GM18507 (cell line): ENCODE measurements around the gene COLEC11.
"Not testable (repeated sequence)": the region's sequence is repeated elsewhere in the genome, so short reads cannot be mapped to it uniquely, and the experiment has no call there.

ENCODE experiments used
- DNase-seq: peaks from one replicate; pipeline ENCODE4 v3.0.0; 2011; ENCODE audit warnings: low read depth; ENCODE audit not compliant: insufficient read length; ENCODE audit errors: extremely low spot score
- FAIRE-seq: peaks from 2 replicates; lab custom pipeline; 2011; peaks lifted over from hg19 to GRCh38; lab: Jason Lieb, UNC

The COLEC11 gene

GRCh38 chr2:3633982-3634595, 39.2 kb downstream of the COLEC11 start:
- DNase-seq (no peak), FAIRE-seq (no peak)

DNA sequence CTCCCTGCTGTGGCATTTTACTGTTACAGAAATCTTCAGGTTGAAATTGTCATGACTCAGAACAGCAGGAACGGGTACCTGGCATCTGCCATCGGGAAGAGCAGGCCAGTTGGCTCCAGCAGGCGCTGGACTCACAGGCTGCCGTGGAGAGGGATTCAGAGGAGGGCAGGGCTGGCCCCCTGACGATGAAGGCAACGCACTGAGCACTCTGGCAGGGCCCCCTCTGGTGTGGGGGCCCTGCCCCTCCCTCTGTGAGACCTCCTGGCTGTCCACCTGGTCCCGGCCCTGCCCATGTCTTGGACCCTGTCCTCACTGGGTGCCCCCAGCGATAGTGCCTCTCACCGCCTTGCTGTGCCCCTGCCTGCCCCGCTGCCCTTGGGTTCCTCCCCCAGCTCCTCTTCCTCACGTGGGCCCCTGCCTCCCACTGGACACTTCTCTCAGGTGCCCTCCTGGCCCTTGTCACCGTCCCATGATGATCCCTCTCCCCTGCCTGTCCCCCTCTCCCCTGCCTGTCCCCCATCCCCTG, 39.7 kb downstream of the COLEC11 start:
- no peak for FAIRE-seq
- DNase-seq, result no peak

GRCh38 chr2:3635171-3635974, 40.5 kb downstream of the COLEC11 start:
- DNase-seq, result no peak

GRCh38 chr2:3635975-3636327, 41.0 kb downstream of the COLEC11 start:
- FAIRE-seq, DNase-seq: not testable (repeated sequence)

More at GRCh38 chr2:3635171-3635974, 40.5 kb downstream of the COLEC11 start:
- no peak for FAIRE-seq

DNA sequence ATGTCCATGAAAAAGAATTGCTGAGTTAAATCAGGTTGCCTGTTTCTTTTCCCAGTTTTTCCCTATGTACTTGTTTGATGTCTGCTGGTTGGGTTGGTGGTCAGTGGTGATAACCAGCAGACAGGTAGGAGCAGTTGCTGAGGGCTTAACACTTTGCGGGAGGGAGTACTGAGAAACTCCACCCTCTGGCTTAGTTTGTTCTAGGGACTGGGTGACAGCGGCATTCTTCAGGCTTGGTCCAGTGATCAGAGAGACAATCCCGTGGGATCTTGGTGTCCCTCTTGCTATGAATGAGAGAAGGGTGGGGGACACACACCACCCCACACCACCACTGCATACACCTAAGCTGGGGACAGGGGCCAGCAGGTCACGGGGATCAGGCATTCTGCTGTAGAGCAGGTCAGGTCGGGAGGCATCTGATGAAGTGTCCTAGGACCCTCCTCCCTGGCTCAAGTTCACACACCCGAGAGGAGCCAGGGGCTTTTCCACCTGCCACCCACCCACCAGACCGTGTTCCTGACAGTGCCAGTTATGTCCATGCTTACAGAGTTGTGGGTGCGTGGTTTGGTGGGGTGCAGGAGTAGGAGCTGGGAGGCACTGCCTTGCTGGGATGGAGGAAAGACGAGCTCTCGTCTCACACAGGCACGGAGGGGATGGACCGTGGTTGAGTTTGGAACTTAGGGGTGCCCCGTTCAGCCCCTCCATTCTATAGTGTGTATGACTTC, 41.8 kb downstream of the COLEC11 start:
- no peak for DNase-seq
- no peak for FAIRE-seq

DNA sequence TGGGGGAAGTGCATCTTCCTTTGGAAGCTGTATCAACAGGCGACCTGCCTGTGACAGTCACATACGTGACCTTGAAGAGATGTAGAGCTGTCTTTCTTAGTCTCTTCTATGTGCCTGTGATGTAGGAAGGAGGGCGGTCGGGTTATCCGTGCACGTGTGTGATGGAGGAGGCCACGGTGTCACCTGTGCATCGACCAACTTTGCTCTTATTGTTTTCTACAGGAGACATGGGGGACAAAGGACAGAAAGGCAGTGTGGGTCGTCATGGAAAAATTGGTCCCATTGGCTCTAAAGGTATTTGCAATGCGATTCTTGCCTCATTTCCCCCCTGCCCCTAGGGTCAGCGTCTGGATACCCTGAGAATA, 42.4 kb downstream of the COLEC11 start:
- no peak for DNase-seq
- FAIRE-seq, result no peak

DNA sequence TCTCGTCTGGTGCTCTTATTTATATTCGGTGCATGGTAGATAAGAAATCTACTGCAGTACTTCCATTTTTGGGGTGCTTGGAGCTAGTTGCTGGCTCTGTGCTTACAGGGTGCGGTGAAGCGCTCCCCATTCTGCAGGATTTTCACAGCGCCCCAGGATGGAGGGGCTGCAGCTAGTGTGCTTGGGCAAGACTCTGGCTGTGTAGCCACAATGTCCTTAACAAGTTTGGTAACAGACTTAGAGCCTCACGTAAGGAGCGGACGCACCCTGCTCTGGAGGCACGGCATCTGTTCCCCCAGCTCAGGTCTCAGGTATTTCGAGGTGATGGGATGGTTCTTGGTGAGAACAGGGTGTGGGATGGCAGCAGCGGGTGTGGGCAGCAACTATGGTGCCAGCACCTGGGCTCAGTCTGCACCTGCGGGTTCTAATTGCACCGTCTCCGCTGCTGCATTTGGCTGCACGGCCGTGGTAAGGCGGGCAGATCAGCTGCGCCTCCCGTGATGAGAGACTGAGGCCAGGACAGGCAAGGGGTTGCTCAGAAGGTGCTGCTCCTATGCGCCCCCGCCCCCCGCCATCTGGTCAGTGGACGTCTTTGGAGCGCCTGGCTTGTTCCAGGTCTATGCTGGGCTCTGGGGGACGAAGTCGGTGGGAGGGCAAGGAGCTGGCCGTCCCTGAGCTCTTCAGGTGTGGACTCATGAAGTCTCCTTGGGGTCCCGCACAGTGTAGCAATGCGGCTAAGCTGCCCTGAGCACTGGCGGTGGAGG, 43.0 kb downstream of the COLEC11 start:
- no peak for FAIRE-seq
- DNase-seq, result no peak

GRCh38 chr2:3638456-3638810, 43.5 kb downstream of the COLEC11 start:
- FAIRE-seq (no peak), DNase-seq (no peak)

DNA sequence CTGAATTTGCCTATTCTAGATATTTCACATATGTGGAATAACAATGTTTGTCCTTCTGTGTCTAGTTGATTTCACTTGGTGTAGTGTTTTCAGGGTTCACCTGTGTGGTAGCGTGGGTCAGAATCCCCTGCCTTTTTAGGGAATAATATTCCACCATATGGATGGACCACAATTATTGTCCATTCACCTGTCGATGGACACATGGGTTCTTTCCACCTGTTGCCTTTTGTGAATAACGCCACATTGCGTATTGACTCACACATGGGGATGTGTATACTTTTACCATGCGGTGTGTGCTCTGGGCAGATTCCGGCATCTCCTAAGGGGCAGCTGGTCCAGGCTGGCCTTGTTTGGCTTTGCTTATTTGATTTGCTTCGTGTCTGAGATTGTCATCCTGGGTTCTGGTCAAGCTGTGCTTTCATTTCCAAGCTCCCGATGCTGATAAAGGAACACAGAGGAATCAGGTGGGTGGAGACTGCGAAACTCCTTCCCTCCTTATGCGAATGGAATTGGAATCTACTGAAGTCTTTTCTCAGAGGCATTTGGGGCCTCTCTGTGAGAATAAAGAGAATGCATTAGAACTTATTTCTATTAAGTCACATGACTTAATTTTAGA, 44.2 kb downstream of the COLEC11 start:
- FAIRE-seq (no peak), DNase-seq (no peak)

DNA sequence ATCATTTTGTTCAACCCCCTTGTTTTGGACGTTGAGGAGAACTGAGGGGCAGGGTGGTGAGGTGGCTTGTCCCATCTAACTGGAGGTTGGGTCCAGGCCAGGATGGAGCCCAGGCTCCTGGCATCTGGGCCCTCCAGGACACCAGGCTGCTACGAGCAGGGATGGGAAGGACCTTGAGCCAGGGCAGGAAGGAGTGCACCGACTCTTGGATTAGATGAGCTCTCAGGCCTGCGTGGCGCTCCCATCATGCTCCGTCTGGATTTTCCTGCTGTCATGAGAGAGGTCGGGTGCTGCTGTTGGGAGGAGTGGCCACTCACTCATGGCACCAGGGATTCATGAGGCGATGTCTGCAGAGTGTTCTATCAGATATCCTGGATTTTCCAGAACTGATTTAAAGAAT, 44.7 kb downstream of the COLEC11 start:
- FAIRE-seq (no peak), DNase-seq (no peak)

GRCh38 chr2:3641181-3641580, 46.3 kb downstream of the COLEC11 start:
- DNase-seq (no peak), FAIRE-seq (no peak)

DNA sequence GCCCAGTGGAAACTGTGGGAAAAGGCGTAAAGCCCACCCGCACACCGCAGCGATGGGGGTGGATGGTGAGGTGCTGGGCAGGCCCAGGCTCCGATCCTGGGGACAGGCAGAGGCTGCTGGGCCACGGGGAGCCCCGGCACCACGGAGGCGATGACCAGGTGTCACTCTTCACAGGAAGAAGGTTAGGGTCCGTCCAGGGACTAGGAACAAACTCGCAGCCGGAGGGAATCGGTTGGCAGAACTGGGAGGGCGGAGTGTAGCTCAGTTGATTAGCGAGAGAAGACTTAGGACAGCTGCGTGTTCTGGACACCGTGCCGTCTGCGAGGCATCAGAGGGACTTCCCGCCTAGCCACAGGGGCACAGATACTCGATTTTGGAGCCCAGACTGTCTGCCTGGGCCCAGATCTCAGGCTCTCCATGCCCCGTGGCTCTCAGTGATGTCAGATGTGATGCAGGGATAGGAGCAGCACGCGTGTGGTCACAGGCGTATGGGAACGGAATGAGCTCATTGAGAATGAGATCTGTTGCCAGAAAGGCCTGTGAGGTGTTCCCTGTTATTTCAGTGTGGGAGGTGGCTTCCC, 47.0 kb downstream of the COLEC11 start:
- no peak for FAIRE-seq
- no peak for DNase-seq

- FAIRE-seq, result no peak
- no peak for DNase-seq
These were observed 47.8 kb downstream of the COLEC11 start for GRCh38 chr2:3642521-3643215.

DNA sequence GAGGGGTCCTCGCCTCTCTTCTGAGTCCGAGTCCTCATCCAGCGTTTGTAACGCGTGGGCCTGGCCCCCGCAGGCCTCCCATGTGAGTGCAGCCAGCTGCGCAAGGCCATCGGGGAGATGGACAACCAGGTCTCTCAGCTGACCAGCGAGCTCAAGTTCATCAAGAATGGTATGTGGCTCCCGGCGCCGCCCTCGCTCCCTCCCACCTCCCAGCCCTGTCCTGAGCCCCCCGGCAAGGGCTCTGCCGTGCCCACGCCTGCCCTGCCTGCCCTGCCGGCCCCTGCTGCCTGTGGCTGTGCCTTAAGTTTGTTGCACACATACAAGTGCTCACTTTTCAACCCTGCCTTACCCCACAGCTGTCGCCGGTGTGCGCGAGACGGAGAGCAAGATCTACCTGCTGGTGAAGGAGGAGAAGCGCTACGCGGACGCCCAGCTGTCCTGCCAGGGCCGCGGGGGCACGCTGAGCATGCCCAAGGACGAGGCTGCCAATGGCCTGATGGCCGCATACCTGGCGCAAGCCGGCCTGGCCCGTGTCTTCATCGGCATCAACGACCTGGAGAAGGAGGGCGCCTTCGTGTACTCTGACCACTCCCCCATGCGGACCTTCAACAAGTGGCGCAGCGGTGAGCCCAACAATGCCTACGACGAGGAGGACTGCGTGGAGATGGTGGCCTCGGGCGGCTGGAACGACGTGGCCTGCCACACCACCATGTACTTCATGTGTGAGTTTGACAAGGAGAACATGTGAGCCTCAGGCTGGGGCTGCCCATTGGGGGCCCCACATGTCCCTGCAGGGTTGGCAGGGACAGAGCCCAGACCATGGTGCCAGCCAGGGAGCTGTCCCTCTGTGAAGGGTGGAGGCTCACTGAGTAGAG, 48.7 kb downstream of the COLEC11 start:
- DNase-seq (no peak), FAIRE-seq (no peak)

DNA sequence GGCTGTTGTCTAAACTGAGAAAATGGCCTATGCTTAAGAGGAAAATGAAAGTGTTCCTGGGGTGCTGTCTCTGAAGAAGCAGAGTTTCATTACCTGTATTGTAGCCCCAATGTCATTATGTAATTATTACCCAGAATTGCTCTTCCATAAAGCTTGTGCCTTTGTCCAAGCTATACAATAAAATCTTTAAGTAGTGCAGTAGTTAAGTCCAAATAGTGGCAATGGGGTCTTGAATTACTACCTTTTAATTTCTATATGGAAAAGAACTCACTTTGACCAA, 49.3 kb downstream of the COLEC11 start:
- DNase-seq, result no peak
- no peak for FAIRE-seq

DNA sequence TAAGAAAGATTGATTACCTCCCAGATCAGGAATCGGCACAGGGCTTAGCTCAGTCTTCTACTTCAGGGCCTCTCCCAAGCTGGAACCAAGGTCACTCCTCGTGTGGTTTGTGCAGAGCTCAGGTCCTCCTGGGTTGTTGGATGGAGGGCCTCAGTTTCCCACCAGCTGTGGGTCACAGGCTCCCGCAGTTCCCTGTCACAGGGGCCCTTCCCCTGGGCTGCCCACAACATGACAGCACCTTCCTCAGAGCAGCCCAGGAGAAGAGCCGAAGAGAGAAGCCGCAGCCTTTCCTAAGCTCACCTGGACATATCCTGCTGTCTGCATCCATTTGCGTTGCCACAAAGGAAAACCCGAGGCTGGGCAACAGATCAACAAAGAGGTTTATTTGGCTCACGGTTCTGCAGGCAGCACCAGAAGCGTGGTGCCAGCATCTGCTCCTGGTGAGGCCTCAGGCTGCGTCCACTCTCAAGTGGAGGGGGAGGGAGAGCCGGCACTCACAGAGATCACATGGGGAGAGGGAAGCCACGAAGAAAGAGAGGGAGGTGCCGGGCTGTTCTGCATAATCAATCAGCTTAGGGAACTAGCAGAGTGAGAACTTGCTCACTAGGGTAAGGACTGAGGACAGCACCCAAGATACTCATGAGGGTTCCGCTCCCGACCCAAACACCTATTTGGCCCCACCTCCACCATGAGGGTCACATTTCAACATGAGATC, 50.1 kb downstream of the COLEC11 start:
- no peak for FAIRE-seq

GRCh38 chr2:3645745-3646389, 51.0 kb downstream of the COLEC11 start:
- DNase-seq (no peak), FAIRE-seq (no peak)

More for the DNA sequence above, 50.1 kb downstream of the COLEC11 start:
- DNase-seq, result no peak
